COLO668 (cell line): Measurements from ENCODE around the gene NTM.
"Not testable (repeated sequence)": the region's sequence is repeated elsewhere in the genome, so short reads cannot be mapped to it uniquely, and the experiment has no call there.

Source experiments
- DNase-seq: peaks from one replicate; lab custom pipeline; 2025; ENCODE audit not compliant: unreplicated experiment; lab: John Stamatoyannopoulos, UW

The NTM gene

GRCh38 chr11:131421066-131421855, 50.8 kb downstream of the NTM start:
- DNase-seq: no peak

- no peak for DNase-seq
These were observed 51.6 kb downstream of the NTM start for GRCh38 chr11:131422029-131422428.

- DNase-seq: no peak
These were observed 52.1 kb downstream of the NTM start for GRCh38 chr11:131422496-131422895.

- DNase-seq: no peak
These were observed 53.3 kb downstream of the NTM start for GRCh38 chr11:131423688-131424087.

GRCh38 chr11:131424257-131424876, 54.0 kb downstream of the NTM start:
- not testable (repeated sequence) for DNase-seq

- DNase-seq: no peak
These were observed 54.9 kb downstream of the NTM start for GRCh38 chr11:131425285-131425684.

- no peak for DNase-seq
These were observed 58.4 kb downstream of the NTM start for GRCh38 chr11:131428853-131429252.

- DNase-seq: no peak
These were observed 60.2 kb downstream of the NTM start for GRCh38 chr11:131430473-131431208.

- DNase-seq: no peak
These were observed 70.8 kb downstream of the NTM start for GRCh38 chr11:131441051-131441810.

- DNase-seq: no peak
These were observed 76.3 kb downstream of the NTM start for GRCh38 chr11:131446590-131447275.

GRCh38 chr11:131447277-131447815, 76.9 kb downstream of the NTM start:
- DNase-seq: no peak

GRCh38 chr11:131447898-131448297, 77.5 kb downstream of the NTM start:
- no peak for DNase-seq

- DNase-seq: no peak
These were observed 78.9 kb downstream of the NTM start for GRCh38 chr11:131449036-131450019.

GRCh38 chr11:131454490-131454889, 84.1 kb downstream of the NTM start:
- no peak for DNase-seq

- no peak for DNase-seq
These were observed 84.6 kb downstream of the NTM start for GRCh38 chr11:131454989-131455388.

GRCh38 chr11:131455843-131456704, 85.7 kb downstream of the NTM start:
- DNase-seq: no peak

- no peak for DNase-seq
These were observed 86.7 kb downstream of the NTM start for GRCh38 chr11:131457163-131457562.

GRCh38 chr11:131458421-131458820, 88.0 kb downstream of the NTM start:
- no peak for DNase-seq
